DMS 273 (cell line): ENCODE measurements around the gene IFI6.
"Not testable (repeated sequence)": the region's sequence is repeated elsewhere in the genome, so short reads cannot be mapped to it uniquely, and the experiment has no call there.

Source experiments
- DNase-seq: peaks from one replicate; lab custom pipeline; 2025; ENCODE audit not compliant: unreplicated experiment; lab: John Stamatoyannopoulos, UW

The IFI6 gene

DNA sequence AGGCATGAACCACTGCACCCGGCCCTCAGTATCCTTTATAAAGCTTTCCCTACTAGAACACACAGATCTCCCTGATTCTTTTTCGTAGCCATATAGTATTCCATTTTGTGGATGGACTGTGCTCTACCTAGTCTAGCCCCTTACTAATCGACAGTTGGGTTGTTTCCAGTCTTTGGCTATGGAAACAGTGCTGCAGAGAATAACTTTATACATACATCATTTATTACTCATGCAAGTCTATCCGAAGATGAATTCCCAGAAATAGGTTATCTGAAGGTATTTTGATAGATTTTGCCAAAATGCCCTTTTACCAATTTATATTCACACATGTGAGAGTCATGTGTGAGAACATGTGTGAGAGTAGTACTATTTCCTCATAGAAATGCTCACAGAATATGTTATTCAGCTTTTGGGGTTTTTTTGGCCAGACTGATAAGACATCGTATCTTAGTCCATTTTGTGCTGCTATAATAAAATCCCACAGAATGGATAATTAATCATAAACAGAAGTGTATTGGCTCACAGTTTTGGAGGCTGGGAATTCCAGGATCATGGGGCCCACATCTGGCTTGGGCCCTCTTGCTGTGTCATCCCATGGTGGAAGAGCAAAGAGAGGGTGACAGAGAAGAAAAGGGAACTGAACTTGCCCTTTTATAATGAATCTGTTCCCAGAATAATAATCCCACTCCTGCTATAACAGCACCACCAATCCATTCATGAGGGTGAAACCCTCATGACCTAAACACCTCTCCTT, 19.7 kb downstream of the IFI6 start:
- DNase-seq = no peak

DNA sequence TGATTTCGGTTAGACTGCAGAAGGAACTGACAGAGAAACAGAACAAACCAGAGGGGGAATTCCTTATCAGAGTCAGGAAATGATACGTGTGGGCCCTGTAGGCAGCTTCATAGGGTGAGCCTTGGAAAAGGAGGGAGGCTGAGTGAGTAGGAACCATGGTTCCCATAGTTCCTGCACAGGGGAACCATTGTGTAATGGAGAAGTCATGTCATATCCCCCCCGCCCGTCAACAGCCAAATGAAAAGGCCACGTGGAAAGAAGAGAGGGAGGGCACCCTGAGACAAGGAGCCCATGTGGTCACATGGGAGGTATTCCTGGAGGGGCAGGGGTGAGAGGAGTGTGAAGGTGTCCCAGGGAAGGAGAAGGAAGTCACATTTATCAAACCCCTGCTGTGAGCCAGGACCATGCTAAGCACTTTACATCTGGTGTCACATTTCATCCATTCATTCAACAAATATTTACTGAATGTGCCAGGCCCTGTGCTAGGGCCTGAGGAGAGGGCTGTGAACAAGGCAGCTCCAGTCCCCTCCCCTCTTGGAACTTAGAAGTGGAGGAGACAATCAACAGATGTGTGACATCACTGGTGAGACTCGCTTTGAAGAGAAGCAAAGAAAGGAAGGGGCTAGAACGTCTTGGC, 21.3 kb downstream of the IFI6 start:
- DNase-seq = no peak

DNA sequence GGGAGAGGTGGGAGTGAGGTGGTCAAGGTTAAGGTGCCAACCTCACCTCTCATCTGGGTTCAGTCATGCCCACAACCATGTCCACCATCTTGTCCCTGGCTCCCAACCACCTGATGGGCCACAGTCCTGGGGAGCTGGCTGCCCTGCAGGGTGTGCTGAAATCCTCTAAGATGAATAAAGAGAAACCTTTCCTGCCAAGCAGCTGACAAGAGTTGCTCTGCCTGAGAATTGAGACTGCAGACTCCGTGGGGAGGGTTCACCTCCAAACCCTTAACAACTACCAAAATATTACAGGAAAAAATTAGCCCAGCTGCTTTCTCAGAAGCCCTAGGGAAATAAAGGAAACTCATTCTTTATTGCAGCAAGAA, 21.8 kb downstream of the IFI6 start:
- no peak for DNase-seq

DNA sequence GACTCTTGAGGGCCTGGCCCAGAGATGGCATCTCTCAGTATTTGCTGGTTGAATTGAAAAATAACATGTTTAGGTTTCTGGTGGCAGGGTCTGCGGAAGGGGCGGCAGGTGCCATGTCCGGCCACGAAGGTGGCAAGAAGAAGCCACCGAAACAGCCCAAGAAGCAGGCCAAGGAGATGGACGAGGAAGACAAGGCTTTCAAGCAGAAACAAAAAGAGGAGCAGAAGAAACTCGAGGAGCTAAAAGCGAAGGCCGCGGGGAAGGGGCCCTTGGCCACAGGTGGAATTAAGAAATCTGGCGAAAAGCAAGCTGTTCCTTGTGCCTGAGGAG, 22.7 kb downstream of the IFI6 start:
- no peak for DNase-seq

DNA sequence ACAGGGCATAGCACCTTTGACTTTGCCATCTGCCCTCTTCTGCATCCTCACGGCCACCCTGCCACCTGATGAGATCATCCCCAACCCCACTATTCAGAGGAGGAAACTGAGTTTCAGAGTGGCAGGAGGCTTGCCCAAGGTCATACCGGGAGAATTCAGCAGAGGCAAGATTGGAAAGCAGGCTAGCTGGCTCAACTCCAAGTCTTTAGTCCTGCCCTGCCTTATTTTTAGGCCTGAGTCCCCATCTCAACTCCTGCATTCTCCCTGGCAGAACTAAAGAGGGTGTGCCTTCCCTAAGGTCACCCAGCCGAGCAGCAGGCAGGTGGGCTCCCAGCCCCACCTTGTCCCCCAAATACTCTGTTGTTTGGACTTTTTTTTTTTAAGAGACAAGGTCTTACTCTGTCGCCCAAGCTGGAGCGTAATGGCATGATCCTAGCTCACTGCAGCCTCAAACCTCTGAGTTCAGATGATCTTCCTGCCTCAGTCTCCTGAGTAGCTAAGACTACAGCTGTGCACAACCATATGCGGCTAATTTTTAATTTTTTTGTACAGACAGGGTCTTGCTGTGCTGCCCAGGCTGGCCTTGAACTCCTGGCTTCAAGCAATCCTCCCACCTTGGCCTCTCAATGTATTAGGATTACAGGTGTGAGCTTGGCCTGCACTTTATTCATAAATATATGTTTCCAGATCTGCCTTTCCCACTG, 23.2 kb downstream of the IFI6 start:
- DNase-seq = peak; percentile 47

DNA sequence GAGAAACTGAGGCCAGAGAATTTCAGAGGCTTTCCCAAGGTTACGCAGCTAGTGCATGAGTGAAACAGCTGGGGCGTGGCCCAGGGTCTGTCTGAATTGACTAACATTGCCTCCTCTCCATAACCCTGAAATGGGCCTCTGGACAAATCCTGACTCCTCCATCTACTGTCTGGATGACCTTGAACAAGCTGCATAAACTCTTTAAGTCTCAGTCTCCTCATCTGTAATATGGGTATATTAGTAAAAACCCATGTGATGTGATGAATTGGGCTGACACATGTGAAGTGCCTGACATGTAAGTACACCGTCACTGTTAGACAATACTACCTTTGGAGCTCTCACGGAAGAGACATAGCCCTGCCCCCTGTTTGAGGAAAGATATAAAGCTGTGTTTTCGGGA, 24.7 kb downstream of the IFI6 start:
- DNase-seq = no peak

DNA sequence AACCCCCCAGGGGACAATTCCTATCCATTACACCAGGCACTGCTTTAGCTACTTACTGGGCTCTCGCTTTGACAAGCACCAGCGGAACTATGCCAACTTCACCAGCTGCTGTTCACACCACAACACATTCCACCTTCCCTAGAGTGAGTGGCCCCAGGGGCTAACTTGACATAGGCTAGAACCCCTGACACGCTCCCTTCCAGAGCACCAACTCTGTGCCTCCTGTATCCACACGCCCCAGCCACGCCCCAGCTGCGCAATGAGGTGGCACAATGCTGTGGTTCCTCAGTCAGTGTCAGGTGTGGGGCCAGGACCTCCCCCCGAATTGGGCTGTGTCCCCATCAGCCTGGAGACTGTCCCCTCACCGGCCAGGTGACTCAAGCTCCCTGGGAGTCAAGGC, 25.3 kb downstream of the IFI6 start:
- DNase-seq = peak; percentile 51

DNA sequence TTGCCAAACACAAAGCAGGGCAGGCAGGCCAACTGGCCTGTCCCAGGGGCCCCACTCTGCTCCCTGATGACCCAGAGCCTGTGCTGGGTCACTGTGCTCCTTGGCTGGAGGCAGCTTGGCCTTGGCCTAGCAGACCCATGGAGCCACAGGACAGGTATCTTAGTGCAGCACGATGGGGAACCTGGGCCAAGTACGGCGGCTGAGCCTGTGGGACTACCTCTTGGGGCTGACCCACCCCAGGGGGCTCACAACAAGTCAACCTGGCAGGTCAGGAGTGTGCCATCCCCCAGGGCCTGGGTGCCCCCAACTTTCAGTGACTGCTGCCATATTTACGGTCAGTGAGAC, 26.9 kb downstream of the IFI6 start:
- DNase-seq = no peak

DNA sequence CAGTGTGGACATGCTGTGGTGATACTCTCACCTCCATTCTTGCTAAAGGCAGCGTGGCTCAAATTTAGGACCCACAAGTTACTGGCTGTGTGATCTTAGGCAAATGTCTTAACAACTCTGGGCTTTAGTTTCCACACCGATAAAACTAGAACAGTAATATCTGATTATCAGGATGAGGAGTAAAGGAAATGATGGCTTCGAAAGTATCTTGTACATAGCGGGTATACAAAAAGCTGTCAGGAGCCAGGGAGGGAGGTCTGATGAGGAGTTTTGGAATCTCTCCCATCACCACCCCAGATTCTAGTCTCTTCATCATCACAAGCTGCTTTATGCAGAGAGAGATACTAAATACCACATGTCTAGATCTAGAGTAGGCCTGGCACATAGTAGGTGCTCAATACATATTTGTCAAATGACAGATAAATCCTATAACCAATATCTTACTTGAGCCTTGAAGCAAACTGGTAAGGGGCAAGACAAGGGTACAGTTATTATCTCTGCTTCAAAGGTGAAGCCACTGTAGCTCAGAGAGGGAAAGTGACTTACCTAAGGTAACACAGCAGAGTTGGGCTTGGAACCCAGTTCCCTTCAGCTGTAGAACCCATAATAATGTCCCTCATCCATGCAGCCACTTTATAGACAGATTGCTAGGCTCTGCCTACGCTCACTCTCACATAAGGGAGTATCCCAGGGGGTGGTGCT, 27.5 kb downstream of the IFI6 start:
- DNase-seq = no peak

DNA sequence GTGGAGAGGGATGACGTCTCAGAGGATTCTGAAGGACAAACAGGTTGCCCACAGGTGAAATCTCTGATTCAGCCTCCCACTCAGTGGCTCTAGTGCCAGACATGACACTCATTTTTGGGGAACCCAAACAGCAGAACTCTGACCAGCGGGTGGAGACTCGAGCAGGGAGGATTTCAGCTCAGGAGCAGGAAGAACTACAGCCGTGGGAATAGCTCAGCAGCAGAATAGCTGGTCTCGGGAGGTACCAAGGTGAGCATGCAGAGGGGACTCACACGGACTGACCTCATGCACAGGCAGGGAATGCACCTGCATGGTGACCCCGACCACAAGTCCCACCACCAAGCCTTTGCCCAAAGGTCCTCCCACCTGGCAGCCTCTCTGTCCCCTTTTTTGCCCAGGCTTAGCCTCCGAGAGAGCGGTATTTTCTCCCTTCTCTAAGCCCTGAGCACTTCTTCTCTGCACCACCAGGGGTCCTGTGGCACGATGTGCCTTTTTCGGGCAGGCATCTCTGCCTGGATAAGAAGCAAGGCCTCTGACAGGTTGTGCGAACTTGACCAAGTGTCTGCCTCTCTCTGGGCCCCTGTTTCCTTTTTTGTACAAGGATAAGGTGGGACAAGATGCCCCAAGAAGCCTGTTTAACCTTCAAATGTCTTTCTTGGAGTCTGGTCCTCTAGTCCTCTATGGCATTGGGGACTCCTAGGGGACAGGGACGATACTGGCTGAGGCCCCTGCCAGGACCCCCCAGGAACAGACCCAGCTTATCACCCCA, 28.2 kb downstream of the IFI6 start:
- peak; percentile 84 for DNase-seq

DNA sequence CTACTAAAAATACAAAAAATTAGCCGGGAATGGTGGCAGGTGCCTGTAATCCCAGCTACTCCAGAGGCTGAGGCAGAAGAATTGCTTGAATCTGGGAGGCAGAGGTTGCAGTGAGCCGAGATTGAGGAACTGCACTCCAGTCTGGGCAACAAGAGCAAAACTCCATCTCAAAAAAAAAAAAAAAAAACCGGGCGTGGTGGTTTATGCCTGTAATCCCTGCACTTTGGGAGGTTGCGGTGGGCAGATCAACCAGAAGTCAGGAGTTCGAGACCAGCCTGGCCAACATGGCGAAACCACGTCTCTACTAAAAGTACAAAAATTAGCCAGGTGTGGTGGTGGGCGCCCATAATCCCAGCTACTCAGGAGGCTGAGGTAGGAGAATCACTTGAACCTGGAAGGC, 31.5 kb downstream of the IFI6 start:
- not testable (repeated sequence) for DNase-seq

DNA sequence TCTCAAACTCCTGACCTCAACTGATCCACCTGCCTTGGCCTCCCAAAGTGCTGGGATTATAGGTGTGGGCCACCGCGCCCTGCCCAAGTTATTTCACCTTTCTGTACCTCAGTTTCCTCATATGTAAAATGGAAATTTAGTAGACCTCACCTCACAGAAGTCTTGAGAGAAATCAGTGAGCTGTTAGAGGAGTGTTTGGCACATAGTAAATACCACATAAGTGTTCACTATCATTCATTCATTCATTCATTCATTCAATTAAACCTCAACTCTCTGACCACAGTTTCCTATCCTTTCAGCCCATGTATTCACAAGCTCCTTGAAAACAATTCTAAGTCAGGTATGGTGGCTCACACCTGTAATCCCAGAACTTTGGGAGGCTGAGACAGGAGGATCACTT, 33.2 kb downstream of the IFI6 start:
- DNase-seq = no peak

DNA sequence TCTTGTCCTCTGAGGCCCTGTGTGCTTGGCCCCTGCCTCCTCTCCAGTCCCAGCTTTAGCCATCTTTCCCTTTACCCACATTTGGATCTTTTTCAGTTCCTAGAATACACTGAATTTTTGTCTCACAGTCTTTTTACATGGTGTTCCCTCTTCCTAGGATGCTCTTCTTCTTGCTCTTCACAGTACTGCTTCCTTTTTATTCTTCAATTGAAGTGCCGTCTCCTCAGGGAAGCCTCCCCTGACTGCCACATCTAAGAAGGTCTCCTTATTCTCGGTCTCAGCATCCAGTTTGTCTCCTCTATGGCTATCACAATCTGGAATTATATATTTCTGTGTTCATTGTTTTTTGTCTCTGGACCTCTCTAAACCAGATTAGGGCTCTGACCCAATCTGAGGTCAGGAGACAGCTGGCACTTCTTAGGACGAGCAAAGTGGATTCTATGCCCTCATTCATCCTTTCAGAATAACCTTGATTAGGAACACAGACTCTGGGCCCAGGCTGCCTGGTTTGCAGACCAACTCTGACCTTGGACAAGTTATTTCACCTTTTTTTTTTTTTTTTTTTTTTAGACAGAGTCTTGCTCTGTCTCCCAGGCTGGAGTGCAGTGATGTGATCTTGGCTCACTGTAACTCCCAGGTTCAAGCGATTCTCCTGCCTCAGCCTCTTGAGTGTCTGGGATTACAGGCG, 33.8 kb downstream of the IFI6 start:
- DNase-seq = no peak

DNA sequence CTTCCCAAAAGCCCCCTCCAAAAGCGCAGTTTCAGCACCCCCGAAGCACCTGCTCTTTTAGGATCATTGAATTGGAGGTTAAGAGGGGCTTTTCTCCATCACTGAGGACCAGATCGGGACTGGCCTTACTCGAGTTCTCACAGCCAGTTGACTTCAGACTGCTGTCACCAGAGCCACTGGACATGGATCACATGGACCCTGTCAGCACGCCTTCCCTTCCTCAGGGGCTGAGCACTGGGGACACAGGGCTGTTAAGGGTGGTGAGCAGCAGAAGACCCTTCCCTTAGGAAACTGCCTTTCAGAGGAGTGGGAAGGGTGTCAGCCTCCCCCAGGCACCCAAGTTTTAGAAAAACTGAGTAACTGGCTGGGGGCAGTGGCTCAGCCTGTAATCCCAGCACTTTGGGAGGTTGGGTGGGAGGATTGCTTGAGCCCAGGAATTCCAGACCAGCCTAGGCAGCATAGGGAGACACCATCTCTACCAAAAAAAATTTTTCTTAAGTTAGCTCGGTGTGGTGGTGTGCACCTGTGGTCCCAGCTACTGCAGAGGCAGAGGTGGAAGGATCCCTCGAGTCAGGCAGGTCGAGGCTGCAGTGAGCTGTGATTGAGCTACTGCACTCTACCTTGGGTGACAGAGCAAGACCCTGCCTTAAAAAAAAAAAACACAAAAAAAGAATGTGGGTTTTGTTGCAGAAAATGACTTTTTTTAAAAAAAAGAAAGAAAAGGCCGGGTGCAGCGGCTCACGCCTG, 36.4 kb downstream of the IFI6 start:
- DNase-seq = no peak

DNA sequence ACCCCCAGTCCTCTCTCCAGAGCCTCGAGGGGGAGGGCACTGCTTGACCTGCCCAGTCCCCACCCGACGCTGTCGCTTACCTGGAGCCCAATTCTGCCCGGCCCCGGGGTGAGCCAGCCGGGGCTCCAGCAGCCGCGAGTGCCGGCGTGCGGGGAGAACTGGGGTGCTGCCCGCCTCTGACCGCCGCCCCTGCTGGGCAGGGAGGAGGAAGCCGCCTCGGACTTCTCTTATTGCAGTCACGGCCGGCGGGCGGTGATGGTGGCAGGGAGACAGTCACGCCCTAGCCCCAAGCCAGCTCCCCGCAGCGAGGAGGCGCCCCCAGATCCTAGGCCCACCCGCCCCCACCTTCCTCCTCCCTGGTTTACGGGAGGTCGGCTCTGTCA, 37.0 kb downstream of the IFI6 start, which contains the start of gene FGR:
TSS of gene FGR (minus strand) at position 201 of the 383 bp plus-strand sequence. CDS start 11,269 bp downstream, outside the sequence.
- no peak for DNase-seq

DNA sequence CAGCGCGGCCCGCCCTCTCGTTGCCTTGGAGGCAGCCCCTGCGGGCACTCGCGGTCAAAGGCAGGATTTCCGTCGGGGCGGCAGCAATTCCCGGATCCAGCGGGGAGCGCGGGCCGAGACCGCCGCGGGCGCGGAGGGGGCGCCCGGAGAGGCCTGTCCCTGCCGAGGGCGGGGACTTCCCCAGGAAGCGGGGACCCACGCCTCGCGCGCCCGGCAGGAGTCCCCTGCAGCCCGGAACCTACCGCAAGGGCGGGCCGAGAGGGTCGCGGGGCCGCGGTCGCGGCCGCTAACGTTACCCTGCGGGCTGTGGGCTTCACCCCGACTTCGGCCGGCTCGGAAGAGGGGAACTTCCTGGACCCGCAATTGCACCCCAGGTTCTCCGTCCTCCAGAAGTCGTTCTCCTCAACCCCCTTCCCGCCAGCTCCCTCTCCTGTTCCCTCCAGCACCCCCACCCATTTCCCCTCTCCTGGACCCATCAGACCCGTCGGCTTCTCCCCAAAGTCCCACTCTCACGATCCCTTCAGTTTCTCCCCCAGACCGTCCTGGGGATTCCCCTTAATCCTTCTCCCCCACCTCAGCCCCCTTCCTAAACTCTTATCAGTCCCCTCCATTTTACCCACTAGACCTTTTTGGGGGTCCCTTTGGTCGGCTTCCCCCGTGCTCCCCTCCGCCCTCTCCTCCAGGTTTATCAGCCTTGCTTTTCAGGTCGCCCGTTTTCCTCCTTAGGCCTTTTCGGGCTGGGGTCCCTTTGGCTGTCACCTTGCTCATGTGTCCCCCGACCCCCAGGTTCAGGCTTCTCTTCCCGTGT, 37.6 kb downstream of the IFI6 start:
- DNase-seq = no peak

DNA sequence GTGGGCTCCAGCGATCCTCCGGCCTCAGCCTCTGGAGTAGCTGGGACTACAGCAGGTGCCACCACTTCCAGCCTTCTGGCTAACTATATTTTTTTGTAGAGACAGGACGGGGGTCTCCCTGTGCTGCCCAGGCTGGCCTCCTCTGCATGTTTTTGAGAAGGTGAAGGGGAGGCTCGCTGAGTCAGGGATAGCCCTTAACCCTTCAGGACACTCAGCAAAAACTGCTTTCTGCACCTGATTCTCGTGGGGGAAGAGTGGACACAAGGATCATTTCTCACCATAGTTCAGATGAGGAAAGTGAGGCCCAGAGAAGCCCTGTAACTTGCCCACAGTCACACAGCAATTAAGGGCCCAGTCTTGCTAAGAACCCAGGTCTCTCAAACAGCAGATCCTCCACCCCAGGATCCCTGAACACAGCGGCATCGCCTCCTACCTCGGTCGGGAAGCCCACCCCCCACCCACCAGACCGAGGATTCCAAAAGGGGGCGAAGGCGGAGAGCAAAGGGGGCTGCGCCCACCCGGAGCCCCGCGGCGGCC, 38.3 kb downstream of the IFI6 start:
- no peak for DNase-seq

DNA sequence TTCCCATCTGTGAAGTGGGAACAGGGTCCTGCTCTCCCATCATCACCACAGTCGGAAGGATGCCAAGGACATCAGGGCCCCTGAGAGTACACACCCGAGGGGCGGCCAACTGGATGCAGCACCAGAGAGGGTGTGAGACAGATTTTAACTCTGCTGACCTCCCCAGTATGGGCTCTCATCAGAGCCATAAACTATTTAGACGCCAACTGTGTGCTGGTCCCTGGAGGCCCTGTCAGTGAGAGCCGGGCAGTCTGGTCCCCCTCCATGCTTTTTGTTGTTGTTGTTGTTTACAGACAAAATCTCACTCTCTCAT, 38.7 kb downstream of the IFI6 start:
- DNase-seq = no peak
